Body of pancreas (tissue), 4 donors: Measurements from ENCODE around the gene GRB10. TPM values are rescaled to one million over a fixed set of nuclear protein-coding genes. Genes with fewer than 3 reads are reported as not detected.
A peak's percentile ranks its signal among the peaks of the same experiment; 100 is the strongest.

ENCODE experiments used
- ATAC-seq: fragments of 150-250 bp; one replicate; pipeline ENCODE4 v1.9.1; 2016
- DNase-seq, 4 donors: peaks; one replicate each; pipeline ENCODE4 v3.0.0-alpha.2; 2019
- H3K27ac ChIP-seq, 4 donors: fragments of 200-600 bp; sonication (generic); 1 replicate in 3 of 4; 2 replicates in 1 of 4; pipeline versions ENCODE4 v1.5.1 to v1.6.1; 2016 to 2019; ENCODE audit warnings: mild to moderate bottlenecking in 1 of 4, mixed read lengths in 1 of 4, moderate library complexity in 1 of 4
- H3K27me3 ChIP-seq, 2 donors: fragments of 200-600 bp; sonication (generic); one replicate each; pipeline ENCODE4 v1.6.0; 2016; ENCODE audit warnings: mild to moderate bottlenecking in 1 of 2
- H3K36me3 ChIP-seq, 2 donors: fragments of 200-600 bp; sonication (generic); replicated peaks in 1 of 2; 2 replicates each; pipeline ENCODE4 v1.5.1; 2016; ENCODE audit warnings: low read depth in 2 of 2; ENCODE audit not compliant: insufficient read depth in 1 of 2
- H3K4me1 ChIP-seq: fragments of 200-600 bp; sonication (generic); one replicate; pipeline ENCODE4 v1.6.0; 2016
- H3K4me3 ChIP-seq, 2 donors: fragments of 200-600 bp; sonication (generic); 1 replicate in 1 of 2; 2 replicates in 1 of 2; pipeline ENCODE4 v1.5.1; 2016 to 2019
- H3K9me3 ChIP-seq, 3 donors: fragments of 200-600 bp; sonication (generic); 1 replicate in 2 of 3; 2 replicates in 1 of 3; pipeline ENCODE4 v1.5.1; 2016
- POLR2A ChIP-seq, 3 donors: fragments of 450-650 bp; IDR thresholded peaks; one replicate each; pipeline ENCODE4 v1.6.1; 2016; ENCODE audit warnings: antibody characterized with exemption in 3 of 3, mild to moderate bottlenecking in 2 of 3
- WGBS, 2 donors: methylation state at CpG; one replicate each; pipeline ENCODE4 v1.1.5; 2017; 5-methylcytosine and 5-hydroxymethylcytosine counted together
- intact Hi-C: fragments of 100-400 bp; cut with DNase I; formaldehyde crosslinking; loops from one replicate; pipeline ENCODE4 v1.15.1; 2023
- total RNA-seq, 2 donors: library from RNA; depleted of rRNA; stranded (reverse); fragments of >200 nt; gene quantifications; one replicate each; pipeline ENCODE4 v1.1.0, GENCODE V29; 2016
- TF ChIP-seq, protein P1 (sequence below), 7 experiments: fragments of 450-650 bp in 4 of 7; fragments of 200-600 bp in 3 of 7; sonication (generic) in 3 of 7; IDR thresholded peaks; one replicate each; pipeline ENCODE4 v1.5.1; 2016 to 2019; ENCODE audit warnings: antibody characterized with exemption in 7 of 7

Gene GRB10
- total RNA-seq, 2 donors from 2014 or later = 130 to 229 TPM

- no peak for TF ChIP-seq POLR2A (IDR thresholded peaks at IDR 0.05)
- TF ChIP-seq, protein P1, sequence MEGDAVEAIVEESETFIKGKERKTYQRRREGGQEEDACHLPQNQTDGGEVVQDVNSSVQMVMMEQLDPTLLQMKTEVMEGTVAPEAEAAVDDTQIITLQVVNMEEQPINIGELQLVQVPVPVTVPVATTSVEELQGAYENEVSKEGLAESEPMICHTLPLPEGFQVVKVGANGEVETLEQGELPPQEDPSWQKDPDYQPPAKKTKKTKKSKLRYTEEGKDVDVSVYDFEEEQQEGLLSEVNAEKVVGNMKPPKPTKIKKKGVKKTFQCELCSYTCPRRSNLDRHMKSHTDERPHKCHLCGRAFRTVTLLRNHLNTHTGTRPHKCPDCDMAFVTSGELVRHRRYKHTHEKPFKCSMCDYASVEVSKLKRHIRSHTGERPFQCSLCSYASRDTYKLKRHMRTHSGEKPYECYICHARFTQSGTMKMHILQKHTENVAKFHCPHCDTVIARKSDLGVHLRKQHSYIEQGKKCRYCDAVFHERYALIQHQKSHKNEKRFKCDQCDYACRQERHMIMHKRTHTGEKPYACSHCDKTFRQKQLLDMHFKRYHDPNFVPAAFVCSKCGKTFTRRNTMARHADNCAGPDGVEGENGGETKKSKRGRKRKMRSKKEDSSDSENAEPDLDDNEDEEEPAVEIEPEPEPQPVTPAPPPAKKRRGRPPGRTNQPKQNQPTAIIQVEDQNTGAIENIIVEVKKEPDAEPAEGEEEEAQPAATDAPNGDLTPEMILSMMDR (IDR thresholded peaks at IDR 0.05) = no peak
- intact Hi-C loops = loop anchor here (10.0 kb wide), 1 partner anchor 361 kb away; no protein-coding TSS in a partner anchor
- Histone ChIP-seq H3K36me3 (no peaks in the 10 kb centered on the region), H3K9me3 (no peaks in the 10 kb centered on the region), H3K4me1 (peaks cover 92% of the 10 kb centered on the region), H3K27me3 (no peaks in the 10 kb centered on the region), H3K27ac (peak overlapping the region; percentile 17 to 70 (median 67)), H3K4me3 (no peak overlapping the region)
- WGBS, 2 donors = 33 to 42% methylated on average over 7 of the region's 7 CpGs
- ATAC-seq (no peak), DNase-seq (no peak)
Measured at GRCh38 chr7:50783303-50783702, 607 bp upstream of the GRB10 start.

DNA sequence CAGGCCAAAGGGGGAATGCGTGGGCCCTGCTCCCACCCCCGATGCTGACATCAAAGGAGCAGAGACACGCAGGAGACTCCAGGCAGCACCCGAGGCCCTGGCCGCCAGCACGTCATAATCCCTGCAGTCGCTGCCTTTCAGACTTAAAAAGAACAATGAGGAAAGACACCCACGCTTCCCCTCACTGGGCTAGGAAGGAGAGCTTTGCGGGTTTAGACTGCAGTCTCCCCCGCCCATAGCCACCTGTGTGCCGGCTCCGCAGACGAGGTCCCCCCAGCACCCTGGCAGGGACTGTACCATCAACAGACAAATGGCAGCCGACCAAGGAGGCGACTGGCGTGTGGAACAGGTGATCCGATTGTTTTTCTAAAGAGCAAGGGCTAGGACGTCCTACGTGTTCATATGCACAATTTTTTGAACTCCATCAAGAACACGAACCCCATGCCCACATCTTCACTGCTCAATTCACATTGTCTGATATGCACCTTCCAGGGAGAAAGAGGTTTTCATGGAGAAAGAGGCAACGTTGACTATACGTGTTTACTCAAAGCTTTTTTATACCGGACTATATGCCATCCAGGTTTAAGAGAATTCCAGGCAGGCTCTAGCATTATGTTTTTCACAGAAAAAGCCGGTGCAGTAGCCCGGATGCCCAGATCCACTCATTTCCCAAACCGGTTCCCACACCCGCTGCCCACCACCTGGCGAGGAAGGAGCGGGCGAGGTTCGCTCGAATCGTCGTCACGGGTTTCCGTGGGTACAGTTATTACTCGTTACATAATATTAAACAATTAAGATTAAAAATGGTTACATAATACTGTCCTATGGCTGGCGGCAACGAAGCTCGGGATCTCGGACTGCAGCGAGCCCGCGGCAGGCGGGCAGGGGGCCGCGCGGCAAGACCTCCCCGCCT lies 1.1 kb downstream of the GRB10 start:
- WGBS, 2 donors = 33 to 54% methylated on average over 42 to 49 of the region's 49 CpGs
- intact Hi-C loops = loop anchor here (10.0 kb wide), 1 partner anchor 363 kb away; no protein-coding TSS in a partner anchor
- DNase-seq (peak in 2 of 4 donors; percentile 46 to 62), ATAC-seq (peak; percentile 7)
- TF ChIP-seq, protein P1 (IDR thresholded peaks at IDR 0.05) = no peak
- no peak for TF ChIP-seq POLR2A (IDR thresholded peaks at IDR 0.05)
- H3K4me3 ChIP-seq = no peak overlapping the region
- no peaks in the 10 kb centered on the region for H3K27me3 ChIP-seq
- H3K27ac ChIP-seq = peak overlapping the region; percentile 17 to 69 (median 56)
- H3K4me1 ChIP-seq = peaks cover 82% of the 10 kb centered on the region
- no peaks in the 10 kb centered on the region for H3K9me3 ChIP-seq
- no peaks in the 10 kb centered on the region for H3K36me3 ChIP-seq

GRCh38 chr7:50780436-50780835 lies 2.3 kb downstream of the GRB10 start:
- intact Hi-C loops = loop anchor here (10.0 kb wide), 1 partner anchor 364 kb away; no protein-coding TSS in a partner anchor
- H3K27ac ChIP-seq = peak overlapping the region in 2 of 4 donors; percentile 48 to 65
- DNase-seq = no peak

GRCh38 chr7:50779427-50779826 lies 3.3 kb downstream of the GRB10 start:
- ATAC-seq = no peak
- no peaks in the 10 kb centered on the region for H3K27me3 ChIP-seq
- H3K36me3 ChIP-seq = no peaks in the 10 kb centered on the region
- no peak for TF ChIP-seq POLR2A (IDR thresholded peaks at IDR 0.05)
- TF ChIP-seq, protein P1 (IDR thresholded peaks at IDR 0.05) = no peak
- intact Hi-C loops = loop anchor here (5.0 kb wide), 1 partner anchor 52 kb away; no protein-coding TSS in a partner anchor
- WGBS, 2 donors = 49 to 59% methylated on average over 3 of the region's 3 CpGs
- peak overlapping the region in 2 of 4 donors; percentile 48 to 65 for H3K27ac ChIP-seq
- H3K9me3 ChIP-seq = no peaks in the 10 kb centered on the region
- DNase-seq = no peak
- H3K4me1 ChIP-seq = peaks cover 77% of the 10 kb centered on the region
- H3K4me3 ChIP-seq = no peak overlapping the region

More at GRCh38 chr7:50780436-50780835, 2.3 kb downstream of the GRB10 start:
- H3K27me3 ChIP-seq = no peaks in the 10 kb centered on the region
- H3K4me3 ChIP-seq = no peak overlapping the region
- ATAC-seq = no peak
- no peaks in the 10 kb centered on the region for H3K36me3 ChIP-seq
- peaks cover 80% of the 10 kb centered on the region for H3K4me1 ChIP-seq
- WGBS, 2 donors = 51 to 75% methylated on average over 3 of the region's 3 CpGs
- H3K9me3 ChIP-seq = no peaks in the 10 kb centered on the region
- no peak for TF ChIP-seq POLR2A (IDR thresholded peaks at IDR 0.05)

- TF ChIP-seq, protein P1 (IDR thresholded peaks at IDR 0.05) = no peak
- no peak for TF ChIP-seq POLR2A (IDR thresholded peaks at IDR 0.05)
- H3K4me3 ChIP-seq = no peak overlapping the region
- ATAC-seq (no peak), DNase-seq (no peak)
- no peaks in the 10 kb centered on the region for H3K27me3 ChIP-seq
- H3K36me3 ChIP-seq = no peaks in the 10 kb centered on the region
- H3K4me1 ChIP-seq = peaks cover 66% of the 10 kb centered on the region
- intact Hi-C loops = loop anchor here (5.0 kb wide), 1 partner anchor 51 kb away; no protein-coding TSS in a partner anchor
- H3K27ac ChIP-seq = peak overlapping the region in 2 of 4 donors; percentile 10 to 48
- no peaks in the 10 kb centered on the region for H3K9me3 ChIP-seq
Measured at GRCh38 chr7:50778189-50778588, 4.5 kb downstream of the GRB10 start.
